GM10266 (cell line): ENCODE results near the gene RGS3.

Source experiments
- DNase-seq: peaks from one replicate; pipeline ENCODE4 v3.0.0; 2012; ENCODE audit errors: extremely low spot score
- CTCF ChIP-seq: IDR thresholded peaks from 2 replicates; pipeline ENCODE4 v1.5.1; 2012; ENCODE audit warnings: mild to moderate bottlenecking, low read depth; ENCODE audit not compliant: control insufficient read depth, insufficient read depth; ENCODE audit errors: missing control alignments

The RGS3 gene

GRCh38 chr9:113566016-113566711 lies 102.6 kb downstream of the RGS3 start:
- TF ChIP-seq CTCF = no peak
- no peak for DNase-seq

- no peak for TF ChIP-seq CTCF
- no peak for DNase-seq
These were observed 103.2 kb downstream of the RGS3 start for GRCh38 chr9:113566712-113567071.

GRCh38 chr9:113567361-113568080 lies 104.0 kb downstream of the RGS3 start:
- DNase-seq = no peak
- TF ChIP-seq CTCF = no peak

GRCh38 chr9:113568081-113568435 lies 104.5 kb downstream of the RGS3 start:
- TF ChIP-seq CTCF = no peak
- no peak for DNase-seq

GRCh38 chr9:113568571-113569321 lies 105.2 kb downstream of the RGS3 start:
- no peak for TF ChIP-seq CTCF
- DNase-seq = no peak

GRCh38 chr9:113569472-113570060 lies 106.0 kb downstream of the RGS3 start:
- no peak for TF ChIP-seq CTCF
- DNase-seq = no peak
